WERI-Rb-1 (cell line): Measurements from ENCODE around the gene FAM47E.
"Not testable (repeated sequence)": the region's sequence is repeated elsewhere in the genome, so short reads cannot be mapped to it uniquely, and the experiment has no call there.

Experiments
- DNase-seq: peaks from one replicate; pipeline ENCODE4 v3.0.0-alpha.2; 2020
- H3K27ac ChIP-seq: fragments of 250-450 bp; sonication (Bioruptor Pico); 2 replicates; pipeline ENCODE4 v1.5.1; 2020; ENCODE audit warnings: mild to moderate bottlenecking, moderate library complexity
- H3K27me3 ChIP-seq: fragments of 250-450 bp; sonication (Bioruptor Pico); 2 replicates; pipeline ENCODE4 v1.5.1; 2021; ENCODE audit warnings: mild to moderate bottlenecking, low read depth, moderate library complexity; ENCODE audit not compliant: insufficient read depth, severe bottlenecking
- H3K36me3 ChIP-seq: fragments of 250-450 bp; sonication (Bioruptor Pico); 2 replicates; pipeline ENCODE4 v1.5.1; 2020; ENCODE audit warnings: mild to moderate bottlenecking, moderate library complexity
- H3K4me3 ChIP-seq: 2 replicates; pipeline ENCODE4 v1.5.1; 2011; ENCODE audit warnings: low read depth, mild to moderate bottlenecking, control low read depth, low read length
- H3K9me3 ChIP-seq: fragments of 250-450 bp; sonication (Bioruptor Pico); 2 replicates; pipeline ENCODE4 v1.5.1; 2021; ENCODE audit warnings: mild to moderate bottlenecking, moderate library complexity; ENCODE audit not compliant: severe bottlenecking
- CTCF ChIP-seq: IDR thresholded peaks from 2 replicates; pipeline ENCODE4 v1.5.1; 2011; ENCODE audit warnings: low read depth, mild to moderate bottlenecking, control low read depth, inconsistent platforms, low read length

Gene FAM47E

GRCh38 chr4:76283900-76284299 lies 32.4 kb downstream of the FAM47E start:
- no peak overlapping the region for H3K27ac ChIP-seq
- no peak overlapping the region for H3K4me3 ChIP-seq
- no peaks in the 10 kb centered on the region for H3K36me3 ChIP-seq
- no peak for DNase-seq
- no peaks in the 10 kb centered on the region for H3K27me3 ChIP-seq
- no peaks in the 10 kb centered on the region for H3K9me3 ChIP-seq
- no peak for TF ChIP-seq CTCF

- H3K36me3 ChIP-seq, H3K27me3 ChIP-seq, H3K9me3 ChIP-seq, H3K27ac ChIP-seq, H3K4me3 ChIP-seq, DNase-seq: not testable (repeated sequence)
Observed at GRCh38 chr4:76287811-76288210, 36.3 kb downstream of the FAM47E start.

- DNase-seq, result no peak
- Histone ChIP-seq H3K27ac (no peak overlapping the region), H3K9me3 (peaks cover 2% of the 10 kb centered on the region), H3K36me3 (no peaks in the 10 kb centered on the region), H3K4me3 (no peak overlapping the region), H3K27me3 (no peaks in the 10 kb centered on the region)
- no peak for TF ChIP-seq CTCF
Observed at GRCh38 chr4:76292730-76293129, 41.2 kb downstream of the FAM47E start.

GRCh38 chr4:76293772-76294171 lies 42.3 kb downstream of the FAM47E start:
- H3K27me3 ChIP-seq, result no peaks in the 10 kb centered on the region
- peaks cover 5% of the 10 kb centered on the region for H3K9me3 ChIP-seq
- no peak overlapping the region for H3K4me3 ChIP-seq
- no peak for DNase-seq
- no peak for TF ChIP-seq CTCF
- H3K36me3 ChIP-seq, result no peaks in the 10 kb centered on the region
- H3K27ac ChIP-seq, result no peak overlapping the region

- H3K27ac ChIP-seq, result no peak overlapping the region
- H3K9me3 ChIP-seq, result peaks cover 5% of the 10 kb centered on the region
- H3K27me3 ChIP-seq, result no peaks in the 10 kb centered on the region
- H3K4me3 ChIP-seq, result no peak overlapping the region
- no peak for DNase-seq
- no peak for TF ChIP-seq CTCF
- H3K36me3 ChIP-seq, result no peaks in the 10 kb centered on the region
Observed at GRCh38 chr4:76296286-76296820, 44.8 kb downstream of the FAM47E start.

GRCh38 chr4:76298227-76298626 lies 46.7 kb downstream of the FAM47E start:
- no peaks in the 10 kb centered on the region for H3K27me3 ChIP-seq
- no peaks in the 10 kb centered on the region for H3K36me3 ChIP-seq
- peaks cover 5% of the 10 kb centered on the region for H3K9me3 ChIP-seq
- no peak overlapping the region for H3K4me3 ChIP-seq
- no peak overlapping the region for H3K27ac ChIP-seq
- DNase-seq, result no peak
- TF ChIP-seq CTCF, result no peak
